ENCODE results near the gene MDP1.
"Not testable (repeated sequence)": the region's sequence is repeated elsewhere in the genome, so short reads cannot be mapped to it uniquely, and the experiment has no call there.

Gene MDP1

DNA sequence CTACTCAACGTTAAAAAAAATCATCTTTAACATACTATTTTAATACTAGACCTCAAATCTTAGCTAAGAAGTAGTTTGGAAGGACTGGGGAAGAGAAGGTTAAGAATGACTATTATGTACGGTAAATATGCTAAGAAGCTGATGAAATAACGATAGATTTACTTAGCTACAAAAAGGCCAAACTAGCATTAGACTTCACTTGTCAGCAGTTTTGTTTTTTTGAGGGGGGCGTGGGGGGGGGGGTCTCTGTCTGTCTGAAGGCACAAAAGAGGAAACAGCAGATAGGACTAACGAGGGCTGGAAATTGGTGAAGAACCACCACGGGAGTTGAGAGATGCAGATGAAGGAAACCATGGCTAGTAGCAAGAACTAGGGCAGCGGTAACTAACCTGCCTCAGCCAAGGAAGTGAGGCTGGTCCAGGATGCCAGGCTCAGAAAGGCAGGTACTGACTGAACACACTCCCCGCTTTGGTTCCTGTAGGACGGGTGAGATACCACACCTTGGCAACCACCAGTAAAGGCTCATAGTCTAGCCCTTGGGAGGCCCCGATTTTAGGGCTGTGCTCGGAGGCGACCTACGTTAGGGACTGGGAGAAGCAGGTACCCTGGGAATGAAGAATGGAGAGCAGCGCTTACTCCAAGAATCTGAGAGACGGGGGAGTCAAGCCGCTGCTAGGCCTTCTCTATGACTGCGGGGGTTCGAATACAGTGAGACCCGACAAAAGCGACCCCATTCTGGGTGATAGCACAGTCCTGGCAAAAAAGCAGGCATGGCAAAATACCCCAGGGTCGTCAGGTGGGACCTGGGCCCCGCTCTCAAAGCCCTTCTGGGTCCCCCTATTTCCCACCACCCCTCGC lies 15.6 kb upstream of the MDP1 start:
- no peak for DNase-seq (ENCODE audit: low spot score)

DNA sequence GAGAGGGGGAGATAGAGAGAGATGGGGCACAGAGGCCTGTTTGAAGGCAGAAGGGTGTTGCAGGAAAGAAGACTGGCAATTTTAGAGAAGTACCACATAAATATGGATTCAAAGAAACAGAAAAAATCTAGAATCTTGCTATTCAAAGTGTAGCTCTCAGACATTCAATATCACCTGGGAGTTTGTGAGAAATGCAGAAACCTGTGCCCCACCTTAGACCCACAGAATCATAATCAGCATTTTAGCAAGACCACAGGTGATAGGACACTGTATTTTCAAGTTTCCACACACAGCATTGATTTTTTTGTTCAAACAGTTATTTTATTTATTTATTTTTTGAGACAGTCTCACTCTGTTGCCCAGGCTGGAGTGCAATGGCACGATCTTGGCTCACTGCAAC lies 13.0 kb upstream of the MDP1 start:
- DNase-seq (ENCODE audit: low spot score), result no peak

DNA sequence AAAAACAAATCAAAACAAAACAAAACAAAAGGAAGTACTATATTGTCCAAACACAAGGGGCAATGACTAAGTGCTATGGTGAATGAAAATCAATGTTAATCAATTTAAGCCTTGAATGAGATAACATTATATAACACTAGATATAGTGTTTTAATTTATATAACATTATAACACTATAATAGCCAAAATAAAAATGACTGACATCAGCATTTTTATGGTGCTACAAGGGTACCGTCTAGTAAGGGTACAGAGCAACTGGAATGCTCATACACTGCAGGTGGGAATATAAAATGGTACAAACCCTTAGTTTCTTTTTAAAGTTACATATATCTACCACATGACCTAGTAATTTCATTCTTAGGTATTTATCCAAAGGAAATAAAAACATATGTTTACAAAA lies 10.6 kb upstream of the MDP1 start:
- no peak for DNase-seq (ENCODE audit: low spot score)

GRCh38 chr14:24224618-24225071 lies 8.8 kb upstream of the MDP1 start:
- no peak for DNase-seq (ENCODE audit: low spot score)

DNA sequence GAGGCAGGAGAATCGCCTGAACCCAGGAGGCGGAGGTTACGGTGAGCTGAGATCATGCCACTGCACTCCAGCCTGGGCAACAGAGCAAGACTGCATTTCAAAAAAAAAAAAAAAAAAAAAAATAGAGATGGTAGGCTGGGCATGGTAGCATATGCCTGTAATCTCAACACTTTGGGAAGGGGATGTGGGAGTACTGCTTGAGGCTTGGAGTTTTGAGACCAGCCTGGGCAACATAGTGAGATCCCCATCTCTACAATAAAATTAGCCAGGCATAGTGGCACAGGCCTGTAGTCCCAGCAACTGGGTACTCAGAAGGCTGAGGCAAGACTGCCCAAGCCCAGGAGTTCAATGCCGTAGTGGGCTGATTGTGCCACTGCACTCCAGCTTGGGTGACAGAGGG lies 7.1 kb upstream of the MDP1 start:
- DNase-seq (ENCODE audit: low spot score), result not testable (repeated sequence)

DNA sequence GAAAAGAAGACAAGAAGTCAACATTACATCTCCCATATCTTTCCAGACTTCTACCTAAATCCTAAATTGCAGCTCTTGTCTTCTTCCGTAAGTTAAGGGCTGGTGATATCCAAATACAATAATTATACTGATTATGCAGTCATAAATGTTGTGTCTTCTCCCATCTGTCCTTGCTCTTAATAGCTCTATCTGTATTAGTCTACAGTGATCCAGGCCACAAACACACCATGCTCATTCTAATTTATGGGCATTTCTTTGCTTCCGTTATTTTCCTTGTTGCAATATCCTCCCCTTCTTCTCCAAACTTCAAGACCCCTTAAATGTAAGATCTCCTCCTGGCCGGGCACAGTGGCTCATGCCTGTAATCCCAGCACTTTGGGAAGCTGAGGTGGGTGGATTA lies 3.7 kb upstream of the MDP1 start:
- no peak for DNase-seq (ENCODE audit: low spot score)

DNA sequence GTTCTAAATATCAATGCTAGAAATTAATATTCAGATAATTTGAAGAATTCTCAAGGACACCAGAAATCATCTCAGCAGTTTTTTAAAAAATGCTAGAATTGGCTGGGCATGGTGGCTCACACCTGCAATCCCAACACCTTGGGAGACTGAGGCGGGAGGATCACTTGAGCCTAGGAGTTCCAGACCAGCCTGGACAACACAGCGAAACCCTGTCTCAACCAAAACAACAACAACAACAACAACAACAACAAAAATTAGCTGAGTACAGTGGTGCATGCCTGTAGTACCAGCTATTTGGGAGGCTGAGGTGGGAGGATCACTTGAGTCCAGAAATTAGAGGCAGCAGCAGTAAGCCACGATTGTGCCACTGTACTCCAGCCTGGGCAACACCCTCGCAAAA lies 3.2 kb upstream of the MDP1 start:
- no peak for DNase-seq (ENCODE audit: low spot score)

GRCh38 chr14:24216876-24217275 lies 1.0 kb upstream of the MDP1 start:
- DNase-seq (ENCODE audit: low spot score), result not testable (repeated sequence)

DNA sequence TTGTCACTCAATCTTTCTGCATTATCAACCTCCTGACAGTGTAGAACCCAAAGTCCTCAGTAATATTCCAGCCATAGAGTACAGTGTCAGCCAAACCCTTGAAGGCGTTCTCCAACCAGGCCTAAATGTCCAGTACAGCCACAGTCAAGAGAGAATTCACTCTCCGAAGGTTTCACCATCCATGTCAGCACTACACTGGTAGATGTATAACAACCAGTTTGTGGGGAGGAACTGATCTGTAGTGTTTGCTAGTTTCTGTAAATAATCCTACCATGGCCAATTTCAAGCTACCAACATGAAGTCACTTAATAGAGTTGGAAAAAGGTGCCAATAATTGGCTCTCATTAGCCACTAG lies 456 bp upstream of the MDP1 start:
- no peak for DNase-seq (ENCODE audit: low spot score)

- no peak for DNase-seq (ENCODE audit: low spot score)
Observed at GRCh38 chr14:24213866-24214662, 1.8 kb downstream of the MDP1 start.

- DNase-seq (ENCODE audit: low spot score), result peak; percentile 97
Observed at GRCh38 chr14:24212924-24213865, 2.7 kb downstream of the MDP1 start, which contains the start of gene CHMP4A. TSS of gene CHMP4A (minus strand) at chr14:24213488. CDS start at chr14:24213439, 49 bp downstream.

DNA sequence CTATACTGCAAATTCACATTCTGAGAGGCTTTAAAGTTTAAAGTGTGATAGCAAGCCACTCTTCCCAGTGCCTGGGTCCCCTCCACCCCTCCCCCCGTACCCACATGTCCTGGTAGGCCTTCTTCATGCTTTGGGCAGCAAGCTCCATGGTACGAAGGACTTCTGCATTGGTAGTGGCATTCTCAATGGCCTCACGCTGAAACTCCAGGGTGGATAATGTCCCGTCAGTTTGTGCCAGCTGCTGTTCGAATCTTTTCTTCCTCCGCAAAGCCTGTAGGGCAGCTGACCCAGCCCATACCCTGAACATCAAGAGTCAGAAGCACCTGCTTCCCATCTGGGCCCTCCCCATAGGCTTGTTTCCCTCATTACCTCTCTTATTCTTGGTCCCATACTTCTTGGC lies 4.6 kb downstream of the MDP1 start:
- no peak for DNase-seq (ENCODE audit: low spot score)

DNA sequence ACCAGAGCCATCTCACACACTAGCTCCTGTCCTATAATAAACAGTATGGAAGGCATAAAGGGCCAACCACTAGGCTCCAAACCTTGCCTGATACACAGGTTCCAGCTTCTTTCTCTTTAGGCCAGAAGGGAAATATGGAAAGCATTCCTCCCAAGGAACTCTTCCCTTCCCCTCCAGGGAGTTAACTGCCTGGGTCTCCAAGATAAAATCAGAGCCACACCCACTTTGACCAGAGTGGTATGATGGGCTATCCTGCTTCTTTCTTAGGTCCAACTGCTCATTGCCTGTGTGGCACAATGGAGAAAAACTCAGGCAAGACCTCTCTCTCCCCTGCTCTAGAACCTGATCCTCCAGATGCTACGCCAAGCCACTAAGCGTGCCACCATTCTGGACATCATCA lies 8.2 kb downstream of the MDP1 start:
- DNase-seq (ENCODE audit: low spot score), result no peak

DNA sequence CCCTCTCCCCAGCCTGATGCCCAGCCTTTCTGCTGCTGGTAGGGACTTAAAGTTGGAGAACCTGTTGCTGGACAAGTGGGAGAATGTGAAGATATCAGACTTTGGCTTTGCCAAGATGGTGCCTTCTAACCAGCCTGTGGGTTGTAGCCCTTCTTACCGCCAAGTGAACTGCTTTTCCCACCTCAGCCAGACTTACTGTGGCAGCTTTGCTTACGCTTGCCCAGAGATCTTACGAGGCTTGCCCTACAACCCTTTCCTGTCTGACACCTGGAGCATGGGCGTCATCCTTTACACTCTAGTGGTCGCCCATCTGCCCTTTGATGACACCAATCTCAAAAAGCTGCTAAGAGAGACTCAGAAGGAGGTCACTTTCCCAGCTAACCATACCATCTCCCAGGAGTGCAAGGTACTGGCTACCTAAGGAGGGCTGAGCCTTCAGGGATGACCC lies 8.7 kb downstream of the MDP1 start:
- DNase-seq (ENCODE audit: low spot score), result no peak

- DNase-seq (ENCODE audit: low spot score), result no peak
Observed at GRCh38 chr14:24206260-24207103, 9.4 kb downstream of the MDP1 start.

DNA sequence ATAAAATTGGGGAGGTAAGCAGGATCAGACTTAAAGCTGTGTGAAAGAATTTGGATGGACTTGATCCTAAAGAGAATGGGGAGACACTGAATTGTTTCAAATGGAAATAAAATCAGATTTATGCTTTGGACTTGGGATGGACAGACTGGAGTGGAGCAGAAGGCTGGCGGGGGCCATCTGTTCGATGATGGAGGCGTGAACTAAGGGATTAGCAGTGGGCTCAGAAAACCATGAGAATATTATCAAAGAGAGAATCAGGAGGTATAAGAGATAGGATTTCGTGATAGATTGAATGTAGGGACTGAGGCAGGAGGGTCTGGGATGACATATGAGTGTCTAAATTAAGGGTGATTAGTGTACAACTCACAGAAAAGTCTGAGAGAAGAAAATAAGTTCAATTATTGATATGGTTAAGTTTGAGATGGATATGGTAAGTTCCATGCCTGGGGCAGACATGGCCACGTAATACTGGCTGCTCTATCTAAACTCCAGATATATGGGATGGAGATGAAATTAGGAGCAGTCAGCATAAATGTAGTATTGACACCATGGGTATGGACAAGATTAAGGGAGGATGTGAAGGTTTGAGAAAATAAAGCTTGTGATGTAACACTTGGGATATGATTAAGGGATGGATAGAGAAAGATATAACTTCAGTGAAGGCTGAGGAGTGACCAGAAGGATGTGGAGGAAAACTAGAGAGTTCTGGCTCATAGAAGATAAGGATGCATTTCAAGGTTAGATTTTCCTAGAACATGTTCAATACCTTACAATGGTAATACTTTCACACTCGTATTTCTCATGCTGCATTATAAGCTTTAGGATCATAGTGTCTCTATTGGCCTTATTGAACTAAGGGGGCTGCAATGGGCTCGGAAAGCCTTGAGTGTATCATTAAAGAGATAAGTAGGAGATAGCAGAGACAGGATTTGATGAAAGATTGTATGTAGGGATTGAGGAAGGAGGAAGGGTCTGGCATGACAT lies 11.4 kb downstream of the MDP1 start:
- DNase-seq (ENCODE audit: low spot score), result no peak

DNA sequence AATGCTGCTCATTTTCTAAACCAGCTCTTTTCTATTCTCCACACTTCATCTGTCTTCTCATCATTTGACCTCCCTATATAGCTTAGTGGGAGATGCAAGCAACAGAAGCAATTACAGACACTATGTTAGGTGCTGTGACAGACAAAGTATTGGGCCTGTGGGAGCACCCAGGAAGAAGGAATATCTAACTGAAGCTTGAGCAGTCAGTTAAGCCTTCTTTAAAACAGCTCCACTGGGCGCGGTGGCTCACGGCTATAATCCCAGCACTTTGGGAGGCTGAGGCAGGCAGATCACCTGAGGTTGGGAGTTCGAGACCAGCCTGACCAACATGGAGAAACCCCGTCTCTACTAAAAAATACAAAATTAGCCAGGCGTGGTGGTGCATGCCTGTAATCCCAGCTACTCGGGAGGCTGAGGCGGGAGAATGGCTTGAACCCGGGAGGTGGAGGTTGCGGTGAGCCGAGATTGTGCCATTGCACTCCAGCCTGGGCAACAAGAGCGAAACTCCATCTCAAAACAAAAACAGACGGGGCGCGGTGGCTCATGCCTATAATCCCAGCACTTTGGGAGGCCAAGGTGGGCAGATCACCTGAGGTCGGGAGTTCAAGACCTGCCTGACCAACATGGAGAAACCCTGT lies 12.5 kb downstream of the MDP1 start:
- not testable (repeated sequence) for DNase-seq (ENCODE audit: low spot score)

DNA sequence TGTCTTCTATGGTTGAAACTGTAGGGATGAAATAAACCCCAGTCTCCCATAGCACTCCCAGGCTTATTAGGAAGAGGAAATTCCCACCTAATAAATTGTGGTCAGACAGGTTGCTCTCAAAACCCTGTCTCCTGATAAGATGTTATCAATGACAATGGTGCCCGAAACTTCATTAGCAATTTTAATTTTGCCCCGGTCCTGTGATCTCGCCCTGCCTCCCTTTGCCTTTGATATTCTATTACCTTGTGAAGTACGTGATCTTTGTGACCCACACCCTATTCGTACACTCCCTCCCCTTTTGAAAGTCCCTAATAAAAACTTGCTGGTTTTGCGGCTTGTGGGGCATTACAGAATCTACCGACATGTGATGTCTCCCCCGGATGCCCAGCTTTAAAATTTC lies 13.3 kb downstream of the MDP1 start:
- DNase-seq (ENCODE audit: low spot score), result not testable (repeated sequence)

GRCh38 chr14:24198814-24199524 lies 16.9 kb downstream of the MDP1 start:
- DNase-seq (ENCODE audit: low spot score), result no peak

Measured in ecto neural progenitor cell (in vitro differentiated cells).